GM23338 (cell line): ENCODE data around the gene FANCD2OS. TPM values are rescaled to one million over a fixed set of nuclear protein-coding genes. Genes with fewer than 3 reads are reported as not detected.

Experiments
- ATAC-seq: fragments of 200-7000 bp; cut with Tn5 transposase; 3 replicates; pipeline ENCODE4 v1.9.1; 2020
- DNase-seq: peaks from one replicate; pipeline ENCODE4 v3.0.0-alpha.2; 2015; ENCODE audit warnings: low spot score
- H2AFZ ChIP-seq: fragments of 200-600 bp; sonication (generic); 2 replicates; pipeline ENCODE4 v1.8.0; 2016; ENCODE audit warnings: antibody characterized with exemption, mild to moderate bottlenecking, moderate library complexity
- H3F3A ChIP-seq: fragments of 200-600 bp; sonication (generic); replicated peaks from 2 replicates; pipeline ENCODE4 v1.8.0; 2017; ENCODE audit warnings: antibody characterized with exemption, mixed run types, low read depth
- H3K27ac ChIP-seq: fragments of 200-600 bp; sonication (generic); 2 replicates; pipeline ENCODE4 v1.6.1; 2016; ENCODE audit warnings: low read depth
- H3K27me3 ChIP-seq: fragments of 200-600 bp; sonication (generic); 2 replicates; pipeline ENCODE4 v1.8.0; 2016; ENCODE audit warnings: mild to moderate bottlenecking, mixed run types, moderate library complexity; ENCODE audit not compliant: insufficient read depth
- H3K36me3 ChIP-seq: fragments of 200-600 bp; sonication (generic); 2 replicates; pipeline ENCODE4 v1.8.0; 2016; ENCODE audit warnings: mild to moderate bottlenecking; ENCODE audit not compliant: insufficient read depth
- H3K4me1 ChIP-seq: fragments of 200-600 bp; sonication (generic); 2 replicates; pipeline ENCODE4 v1.8.0; 2016; ENCODE audit warnings: mild to moderate bottlenecking, moderate library complexity; ENCODE audit not compliant: insufficient read depth
- H3K4me2 ChIP-seq: fragments of 200-600 bp; sonication (generic); 2 replicates; pipeline ENCODE4 v1.7.1; 2017; ENCODE audit warnings: mixed run types
- H3K4me3 ChIP-seq: fragments of 200-600 bp; sonication (generic); 2 replicates; pipeline ENCODE4 v1.6.1; 2016; ENCODE audit warnings: mixed run types
- H3K79me2 ChIP-seq: fragments of 200-600 bp; sonication (generic); replicated peaks from 2 replicates; pipeline ENCODE4 v1.8.0; 2017; ENCODE audit warnings: mild to moderate bottlenecking; ENCODE audit not compliant: insufficient read depth
- H3K9me2 ChIP-seq: fragments of 200-600 bp; sonication (generic); 2 replicates; pipeline ENCODE4 v1.8.0; 2017; ENCODE audit not compliant: insufficient read depth
- H4K20me1 ChIP-seq: fragments of 200-600 bp; sonication (generic); replicated peaks from 2 replicates; pipeline ENCODE4 v1.8.0; 2017; ENCODE audit warnings: mild to moderate bottlenecking; ENCODE audit not compliant: insufficient read depth
- H3K27ac Mint-ChIP-seq: 2 replicates; pipeline ENCODE4 v1.8.0; 2020; ENCODE audit warnings: inconsistent platforms, mild to moderate bottlenecking, moderate library complexity, mixed read lengths
- H3K27me3 Mint-ChIP-seq: 3 replicates; pipeline ENCODE4 v1.8.0; 2022; ENCODE audit warnings: low read depth, mild to moderate bottlenecking, moderate library complexity, mixed read lengths, inconsistent platforms; ENCODE audit not compliant: insufficient read depth, poor library complexity
- H3K36me3 Mint-ChIP-seq: 3 replicates; pipeline ENCODE4 v1.8.0; 2021; ENCODE audit warnings: low read depth, mild to moderate bottlenecking, inconsistent platforms, moderate library complexity, mixed read lengths
- H3K4me1 Mint-ChIP-seq: 3 replicates; pipeline ENCODE4 v1.8.0; 2020; ENCODE audit warnings: mild to moderate bottlenecking, inconsistent platforms, mixed read lengths
- H3K4me3 Mint-ChIP-seq: 3 replicates; pipeline ENCODE4 v1.8.0; 2021; ENCODE audit warnings: moderate library complexity, mild to moderate bottlenecking, inconsistent platforms, mixed read lengths
- H3K9me3 Mint-ChIP-seq: 3 replicates; pipeline ENCODE4 v1.8.0; 2020; ENCODE audit warnings: moderate library complexity, mild to moderate bottlenecking, inconsistent platforms, mixed read lengths
- EZH2 ChIP-seq: fragments of 200-600 bp; sonication (generic); IDR thresholded peaks from one replicate; pipeline ENCODE4 v1.8.0; 2017; ENCODE audit warnings: antibody characterized with exemption, mild to moderate bottlenecking, low read depth; ENCODE audit not compliant: unreplicated experiment
- EZH2phosphoT487 ChIP-seq: fragments of 200-600 bp; sonication (generic); IDR thresholded peaks from one replicate; pipeline ENCODE4 v1.8.1; 2018; ENCODE audit warnings: antibody characterized with exemption; ENCODE audit not compliant: unreplicated experiment
- JUNB ChIP-seq: IDR thresholded peaks from one replicate; pipeline ENCODE4 v1.6.1; 2016; ENCODE audit warnings: antibody characterized with exemption; ENCODE audit not compliant: unreplicated experiment
- NANOG ChIP-seq: IDR thresholded peaks from 2 replicates; pipeline ENCODE4 v1.6.1; 2016; ENCODE audit warnings: antibody characterized with exemption, borderline replicate concordance
- REST ChIP-seq: IDR thresholded peaks from one replicate; pipeline ENCODE4 v1.6.1; 2018; ENCODE audit warnings: antibody characterized with exemption; ENCODE audit not compliant: unreplicated experiment
- ZNF114 ChIP-seq: fragments of 250-450 bp; sonication (Bioruptor Pico); IDR thresholded peaks from 2 replicates; pipeline ENCODE4 v1.5.0; 2020; ENCODE audit warnings: mild to moderate bottlenecking, moderate library complexity
- ZNF462 ChIP-seq: fragments of 250-450 bp; sonication (Bioruptor Pico); IDR thresholded peaks from 2 replicates; pipeline ENCODE4 v1.5.0; 2020; ENCODE audit warnings: mild to moderate bottlenecking, moderate library complexity
- polyA plus RNA-seq: library from polyadenylated mRNA; unstranded; fragments of >200 nt; fragmentation: Nextera tagmentation; extraction: Ambion mirVana; gene quantifications from 2 replicates; pipeline ENCODE4 v1.2.1, GENCODE V29; 2016
- total RNA-seq: library from RNA; depleted of rRNA; stranded (reverse); fragments of >200 nt; shearing (Covaris generic); gene quantifications from 2 replicates; pipeline ENCODE4 v1.2.3, GENCODE V29; 2014

FANCD2OS gene
- total and polyA plus RNA-seq, 2 experiments from 2014 or later = 0.94 TPM; not detected in 1

GRCh38 chr3:10122724-10123123 lies 14.7 kb upstream of the FANCD2OS start:
- no peak overlapping the region for H3K4me3 ChIP-seq
- Mint-ChIP-seq H3K9me3 (no peaks in the 10 kb centered on the region), H3K27ac (no peak overlapping the region), H3K4me3 (no peak overlapping the region), H3K4me1 (no peaks in the 10 kb centered on the region), H3K27me3 (no peaks in the 10 kb centered on the region), H3K36me3 (peaks cover 49% of the 10 kb centered on the region)
- no peaks in the 10 kb centered on the region for H3K4me1 ChIP-seq
- no peaks in the 10 kb centered on the region for H3K27me3 ChIP-seq
- no peak overlapping the region for H2AFZ ChIP-seq
- no peak for TF ChIP-seq ZNF462 (CRISPR knock-in tag)
- no peak for TF ChIP-seq REST
- no peak for TF ChIP-seq EZH2phosphoT487
- TF ChIP-seq ZNF114 = no peak
- TF ChIP-seq NANOG = no peak
- TF ChIP-seq JUNB = no peak
- TF ChIP-seq EZH2 = no peak
- DNase-seq = no peak
- H3K27ac ChIP-seq = no peak overlapping the region
- H3K4me2 ChIP-seq = no peak overlapping the region
- H3K36me3 ChIP-seq = peaks cover 15% of the 10 kb centered on the region; the same call in 1 of the 2 replicates
- peaks cover 20% of the 10 kb centered on the region; the same call in 1 of the 2 replicates for H4K20me1 ChIP-seq
- no peaks in the 10 kb centered on the region for H3F3A ChIP-seq
- ATAC-seq = no peak
- H3K9me2 ChIP-seq = no peaks in the 10 kb centered on the region
- H3K79me2 ChIP-seq = peaks cover 64% of the 10 kb centered on the region
